Measurements from ENCODE around the gene TGFBRAP1.

Gene TGFBRAP1

GRCh38 chr2:105313877-105314276, 15.7 kb downstream of the TGFBRAP1 start:
- no peak for DNase-seq

- no peak for DNase-seq
These were observed 20.4 kb downstream of the TGFBRAP1 start for GRCh38 chr2:105309147-105309545.

- DNase-seq = no peak
These were observed 21.0 kb downstream of the TGFBRAP1 start for GRCh38 chr2:105308382-105309146.

- no peak for DNase-seq
These were observed 21.6 kb downstream of the TGFBRAP1 start for GRCh38 chr2:105307962-105308361.

- DNase-seq = no peak
These were observed 22.0 kb downstream of the TGFBRAP1 start for GRCh38 chr2:105307550-105307949.

- no peak for DNase-seq
These were observed 22.4 kb downstream of the TGFBRAP1 start for GRCh38 chr2:105307146-105307545.

- no peak for DNase-seq
These were observed 27.9 kb downstream of the TGFBRAP1 start for GRCh38 chr2:105301646-105302045.

GRCh38 chr2:105299290-105299689, 30.2 kb downstream of the TGFBRAP1 start:
- peak; percentile 39 for DNase-seq

GRCh38 chr2:105298017-105298416, 31.5 kb downstream of the TGFBRAP1 start:
- no peak for DNase-seq

- no peak for DNase-seq
These were observed 32.3 kb downstream of the TGFBRAP1 start for GRCh38 chr2:105297216-105297615.

- DNase-seq = no peak
These were observed 33.4 kb downstream of the TGFBRAP1 start for GRCh38 chr2:105296017-105296611.

GRCh38 chr2:105294844-105295481, 34.6 kb downstream of the TGFBRAP1 start:
- peak; percentile 58 for DNase-seq

- no peak for DNase-seq
These were observed 35.5 kb downstream of the TGFBRAP1 start for GRCh38 chr2:105294046-105294445.

- DNase-seq = no peak
These were observed 37.6 kb downstream of the TGFBRAP1 start for GRCh38 chr2:105291981-105292380.

GRCh38 chr2:105290981-105291660, 38.4 kb downstream of the TGFBRAP1 start:
- DNase-seq = no peak

- no peak for DNase-seq
These were observed 41.4 kb downstream of the TGFBRAP1 start for GRCh38 chr2:105288133-105288532.

- peak; percentile 71 for DNase-seq
These were observed 41.8 kb downstream of the TGFBRAP1 start for GRCh38 chr2:105287692-105288091.

- no peak for DNase-seq
These were observed 46.0 kb downstream of the TGFBRAP1 start for GRCh38 chr2:105283532-105283931.

GRCh38 chr2:105280281-105280680, 49.3 kb downstream of the TGFBRAP1 start:
- DNase-seq = no peak

GRCh38 chr2:105279126-105279525, 50.4 kb downstream of the TGFBRAP1 start:
- DNase-seq = no peak

GRCh38 chr2:105278654-105279053, 50.9 kb downstream of the TGFBRAP1 start:
- DNase-seq = no peak

- DNase-seq = no peak
These were observed 55.5 kb downstream of the TGFBRAP1 start for GRCh38 chr2:105274046-105274445.

GRCh38 chr2:105272176-105272575, 57.4 kb downstream of the TGFBRAP1 start:
- no peak for DNase-seq
